ENCODE data around the gene GPR18.

DNA sequence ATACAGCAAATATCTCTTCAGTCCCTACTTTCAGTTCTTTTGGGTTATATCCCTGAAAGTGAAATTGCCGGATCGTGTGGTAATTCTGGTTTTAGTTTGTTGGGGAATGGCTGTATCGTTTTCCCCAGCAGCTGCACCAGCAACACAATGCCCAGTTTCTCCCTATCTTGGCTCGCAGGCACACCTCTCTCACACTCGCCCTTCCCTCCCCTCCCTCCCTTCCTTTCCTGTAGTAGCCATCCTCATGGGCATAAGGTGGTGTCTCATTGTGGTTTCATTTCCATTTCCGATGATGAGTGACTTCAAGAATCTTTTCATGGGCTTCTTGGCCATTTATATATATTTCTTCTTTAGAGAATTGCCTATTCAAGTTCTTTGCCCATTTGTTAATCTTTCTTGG lies 8.6 kb upstream of the GPR18 start:
- TF ChIP-seq CTCF (conservative IDR thresholded peaks at IDR 0.05), result no peak
- no peak for TF ChIP-seq EZH2 (IDR thresholded peaks at IDR 0.05; ENCODE audit: low read depth)

All from PC-9 (cell line).